ENCODE data around the gene MAN2A1.

GRCh38 chr5:109848130-109848529, 158.4 kb downstream of the MAN2A1 start:
- TF ChIP-seq POLR2AphosphoS5 (IDR thresholded peaks at IDR 0.05): no peak
- TF ChIP-seq REST (IDR thresholded peaks at IDR 0.05; ENCODE audit: borderline replicate concordance): no peak
- TF ChIP-seq MXI1 (conservative IDR thresholded peaks at IDR 0.05; ENCODE audit: poor library complexity, severe bottlenecking): no peak
- no peak for TF ChIP-seq EZH2 (IDR thresholded peaks at IDR 0.05; ENCODE audit: borderline replicate concordance, insufficient read depth, low read length, poor library complexity, severe bottlenecking)
- TF ChIP-seq CTCF (IDR thresholded peaks at IDR 0.05; ENCODE audit: poor library complexity, severe bottlenecking): no peak
- TF ChIP-seq EP300 (conservative IDR thresholded peaks at IDR 0.05; ENCODE audit: poor library complexity, severe bottlenecking): no peak
- TF ChIP-seq SMC3 (conservative IDR thresholded peaks at IDR 0.05; ENCODE audit: poor library complexity): no peak
- no peak for TF ChIP-seq TAF1 (IDR thresholded peaks at IDR 0.05; ENCODE audit: low read depth)
- no peak for TF ChIP-seq RAD21 (conservative IDR thresholded peaks at IDR 0.05)

Data from neural cell (in vitro differentiated cells).